Measurements from ENCODE around the gene HAP1. TPM values are rescaled to one million over a fixed set of nuclear protein-coding genes. Genes with fewer than 3 reads are reported as not detected.

The HAP1 gene
- total RNA-seq, 1 experiment from 2014 or later = 2.5 TPM

DNA sequence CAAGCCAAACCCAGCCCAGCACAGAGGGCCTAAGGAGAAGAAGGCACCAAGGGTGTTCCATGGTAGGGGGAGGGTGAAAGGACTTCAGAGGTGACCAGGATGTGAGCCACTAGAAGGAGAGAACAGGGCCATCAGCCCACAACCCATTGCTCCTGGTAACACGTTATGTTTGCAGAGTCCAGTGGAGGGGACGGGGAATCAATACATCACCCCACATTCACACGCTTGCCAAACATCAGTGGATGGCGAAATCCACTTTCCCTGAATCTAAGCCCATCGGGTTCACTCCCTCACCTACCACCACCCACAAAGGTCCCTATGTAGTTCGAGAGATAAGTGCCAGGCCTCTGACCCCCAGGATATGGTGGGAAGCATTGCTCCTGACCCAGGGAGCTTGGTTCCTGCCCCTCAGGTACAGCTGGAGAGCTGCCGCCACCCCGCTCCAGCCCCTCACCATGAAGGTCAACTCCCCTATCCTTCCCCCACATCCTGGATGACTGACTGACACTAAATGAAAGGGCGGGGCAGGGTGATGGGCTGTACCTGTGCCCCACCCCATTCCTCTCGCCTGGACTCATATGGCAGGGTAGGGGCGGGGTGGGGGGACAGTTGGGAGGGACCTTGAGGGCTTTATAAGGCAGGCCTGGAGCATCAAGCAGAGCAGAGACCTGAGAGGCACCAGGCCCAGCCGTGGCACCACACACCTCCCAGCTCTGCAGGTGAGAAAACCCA lies 22.6 kb downstream of the HAP1 start, which contains the start of gene GAST:
TSS of gene GAST (plus strand) at position 663 of the 732 bp plus-strand sequence. CDS start 3,106 bp downstream, outside the sequence.
- no peak within 1 kb of the TSS for H3K18ac ChIP-seq (ENCODE audit: insufficient read length, low read depth, low read length)
- H3K36me3 Mint-ChIP-seq (ENCODE audit: insufficient read depth in 1 of 3, low read depth in 3 of 3) = peaks cover 0 to 6% (median 4%) of the 10 kb centered on the region in 3 experiments; a peak in 3 of 7 replicates
- H2BK12ac ChIP-seq (ENCODE audit: insufficient read length, low read depth, low read length) = no peak within 1 kb of the TSS
- H3K9ac ChIP-seq (ENCODE audit: extremely low read depth, insufficient read length, low read length) = no peak within 1 kb of the TSS
- no CpG with 5 or more reads among the region's 12 CpGs for WGBS (ENCODE audit: extremely low coverage, insufficient read length, low lambda C conversion rate)
- H3K4me1 ChIP-seq (ENCODE audit: insufficient read depth, low read length) = no peaks in the 10 kb centered on the region
- H4K8ac ChIP-seq (replicated peaks; ENCODE audit: insufficient read length, low read depth, low read length) = no peak within 1 kb of the TSS
- no peaks in the 10 kb centered on the region for H3K79me2 ChIP-seq (ENCODE audit: insufficient read depth, low read length)
- no peak within 1 kb of the TSS for H2AFZ ChIP-seq (ENCODE audit: low read length)
- H3K27ac ChIP-seq (ENCODE audit: insufficient read length, low read depth, low read length) = no peak within 1 kb of the TSS
- no peak within 1 kb of the TSS for H3K23ac ChIP-seq (ENCODE audit: insufficient read length, low read depth, low read length)
- H3K9me3 ChIP-seq (ENCODE audit: control insufficient read depth, low read depth, low read length) = no peaks in the 10 kb centered on the region
- H3K4me2 ChIP-seq (ENCODE audit: insufficient read depth, insufficient read length, low read length) = no peak within 1 kb of the TSS
- no peak within 1 kb of the TSS for H2BK20ac ChIP-seq (ENCODE audit: low read depth, low read length, poor library complexity, severe bottlenecking)
- peak within 1 kb of the TSS in 1 of 3 experiments; percentile 59; a peak in 1 of 7 replicates for H3K27ac Mint-ChIP-seq
- no peak for DNase-seq
- H3K4me1 Mint-ChIP-seq = peaks cover 2 to 3% of the 10 kb centered on the region in 2 experiments; a peak in 1 of 4 replicates
- no peak within 1 kb of the TSS for H2BK120ac ChIP-seq (ENCODE audit: low read depth, low read length, poor library complexity, severe bottlenecking)
- H3K23me2 ChIP-seq (ENCODE audit: insufficient read length, low read depth, low read length, poor library complexity, severe bottlenecking) = no peaks in the 10 kb centered on the region
- H3K9me3 Mint-ChIP-seq = peaks cover 12 to 14% of the 10 kb centered on the region in 2 experiments
- H3K14ac ChIP-seq (ENCODE audit: insufficient read depth, low read length) = no peak within 1 kb of the TSS
- no peak within 1 kb of the TSS for H3K4ac ChIP-seq (ENCODE audit: low read depth, low read length)
- no peak within 1 kb of the TSS for H2AK5ac ChIP-seq (ENCODE audit: insufficient read length, low read length)
- H3K4me3 Mint-ChIP-seq = no peak within 1 kb of the TSS
- no peak within 1 kb of the TSS for H4K5ac ChIP-seq (ENCODE audit: insufficient read length, low read depth, low read length)
- H3K27me3 ChIP-seq (ENCODE audit: insufficient read depth, low read length) = peaks cover 34% of the 10 kb centered on the region; the same call in 1 of the 2 replicates
- H3K56ac ChIP-seq (ENCODE audit: insufficient read length, low read depth, low read length) = no peak within 1 kb of the TSS
- H2BK5ac ChIP-seq (ENCODE audit: insufficient read length, low read length) = no peak within 1 kb of the TSS
- H4K91ac ChIP-seq (ENCODE audit: insufficient read length, low read depth, low read length) = no peak within 1 kb of the TSS
- TF ChIP-seq CTCF (conservative IDR thresholded peaks at IDR 0.05) = no peak
- H3T11ph ChIP-seq (ENCODE audit: low read length) = no peak within 1 kb of the TSS
- H2BK15ac ChIP-seq (ENCODE audit: low read depth, low read length) = no peak within 1 kb of the TSS
- H3K79me1 ChIP-seq (ENCODE audit: insufficient read depth, low read depth, low read length, poor library complexity, severe bottlenecking) = no peaks in the 10 kb centered on the region
- H4K20me1 ChIP-seq (ENCODE audit: control insufficient read depth, insufficient read depth, insufficient read length) = no peaks in the 10 kb centered on the region
- H3K27me3 Mint-ChIP-seq (ENCODE audit: low read depth) = peaks cover 96% of the 10 kb centered on the region
